Panc1 (cell line): Measurements from ENCODE around the gene RASL10A.

Source experiments
- POLR2AphosphoS5 ChIP-seq: IDR thresholded peaks from 2 replicates; pipeline ENCODE4 v1.6.1; 2012; ENCODE audit warnings: mild to moderate bottlenecking, low read depth, low read length, moderate library complexity
- SIN3A ChIP-seq: IDR thresholded peaks from 2 replicates; pipeline ENCODE4 v1.6.1; 2012; ENCODE audit warnings: low read depth, mild to moderate bottlenecking, low read length, moderate library complexity, borderline replicate concordance; ENCODE audit not compliant: insufficient read depth
- TF ChIP-seq, protein P1 (sequence below): fragments of 450-650 bp; IDR thresholded peaks from 2 replicates; pipeline ENCODE4 v1.5.1; 2017; ENCODE audit warnings: mild to moderate bottlenecking
- TF ChIP-seq, protein P2 (sequence below), 2 experiments: IDR thresholded peaks; 2 replicates each; pipeline ENCODE4 v1.6.1; 2011 to 2012; ENCODE audit warnings: low read depth in 2 of 2, control low read depth in 1 of 2, low read length in 1 of 2, mild to moderate bottlenecking in 1 of 2, moderate library complexity in 1 of 2; ENCODE audit not compliant: insufficient read depth in 1 of 2

DNA sequence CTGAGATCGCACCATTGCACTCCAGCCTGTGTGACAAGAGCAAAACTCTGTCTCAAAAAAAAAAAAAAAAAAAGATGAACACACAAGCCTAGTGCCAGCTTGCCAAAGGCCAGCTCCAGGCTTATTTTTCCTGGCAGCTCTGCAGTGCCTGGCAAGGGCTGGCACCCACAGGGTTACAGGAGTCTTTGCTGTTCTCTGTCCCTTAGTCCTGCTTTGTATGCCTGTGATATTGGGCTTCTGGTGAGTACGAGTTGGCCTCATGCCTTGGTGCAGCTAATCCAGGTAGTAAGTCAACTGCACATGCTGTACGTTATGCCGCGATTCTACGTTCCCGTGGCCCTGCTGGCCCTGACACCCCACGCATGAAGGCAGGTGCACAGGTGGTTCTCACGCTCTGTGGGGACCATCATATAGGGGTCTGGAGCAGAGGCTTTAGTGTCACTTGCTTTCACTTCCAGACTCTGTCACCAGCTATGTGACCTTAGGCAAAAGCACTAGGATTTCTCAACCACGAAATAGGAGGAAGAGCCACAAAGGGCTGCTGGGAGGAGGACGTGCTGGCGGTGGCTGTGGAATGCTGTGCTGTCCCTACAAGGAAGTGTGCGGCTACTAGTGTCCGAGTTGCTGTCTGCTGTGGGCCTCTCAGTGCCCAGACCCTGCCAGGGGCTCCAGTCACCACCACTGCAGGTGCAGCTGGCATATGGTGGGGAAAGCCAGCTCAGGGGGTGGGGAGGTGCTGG, 21.4 kb upstream of the RASL10A start:
- TF ChIP-seq POLR2AphosphoS5 = no peak
- TF ChIP-seq, protein P1, sequence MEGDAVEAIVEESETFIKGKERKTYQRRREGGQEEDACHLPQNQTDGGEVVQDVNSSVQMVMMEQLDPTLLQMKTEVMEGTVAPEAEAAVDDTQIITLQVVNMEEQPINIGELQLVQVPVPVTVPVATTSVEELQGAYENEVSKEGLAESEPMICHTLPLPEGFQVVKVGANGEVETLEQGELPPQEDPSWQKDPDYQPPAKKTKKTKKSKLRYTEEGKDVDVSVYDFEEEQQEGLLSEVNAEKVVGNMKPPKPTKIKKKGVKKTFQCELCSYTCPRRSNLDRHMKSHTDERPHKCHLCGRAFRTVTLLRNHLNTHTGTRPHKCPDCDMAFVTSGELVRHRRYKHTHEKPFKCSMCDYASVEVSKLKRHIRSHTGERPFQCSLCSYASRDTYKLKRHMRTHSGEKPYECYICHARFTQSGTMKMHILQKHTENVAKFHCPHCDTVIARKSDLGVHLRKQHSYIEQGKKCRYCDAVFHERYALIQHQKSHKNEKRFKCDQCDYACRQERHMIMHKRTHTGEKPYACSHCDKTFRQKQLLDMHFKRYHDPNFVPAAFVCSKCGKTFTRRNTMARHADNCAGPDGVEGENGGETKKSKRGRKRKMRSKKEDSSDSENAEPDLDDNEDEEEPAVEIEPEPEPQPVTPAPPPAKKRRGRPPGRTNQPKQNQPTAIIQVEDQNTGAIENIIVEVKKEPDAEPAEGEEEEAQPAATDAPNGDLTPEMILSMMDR = no peak
- no peak for TF ChIP-seq SIN3A
- TF ChIP-seq, protein P2, sequence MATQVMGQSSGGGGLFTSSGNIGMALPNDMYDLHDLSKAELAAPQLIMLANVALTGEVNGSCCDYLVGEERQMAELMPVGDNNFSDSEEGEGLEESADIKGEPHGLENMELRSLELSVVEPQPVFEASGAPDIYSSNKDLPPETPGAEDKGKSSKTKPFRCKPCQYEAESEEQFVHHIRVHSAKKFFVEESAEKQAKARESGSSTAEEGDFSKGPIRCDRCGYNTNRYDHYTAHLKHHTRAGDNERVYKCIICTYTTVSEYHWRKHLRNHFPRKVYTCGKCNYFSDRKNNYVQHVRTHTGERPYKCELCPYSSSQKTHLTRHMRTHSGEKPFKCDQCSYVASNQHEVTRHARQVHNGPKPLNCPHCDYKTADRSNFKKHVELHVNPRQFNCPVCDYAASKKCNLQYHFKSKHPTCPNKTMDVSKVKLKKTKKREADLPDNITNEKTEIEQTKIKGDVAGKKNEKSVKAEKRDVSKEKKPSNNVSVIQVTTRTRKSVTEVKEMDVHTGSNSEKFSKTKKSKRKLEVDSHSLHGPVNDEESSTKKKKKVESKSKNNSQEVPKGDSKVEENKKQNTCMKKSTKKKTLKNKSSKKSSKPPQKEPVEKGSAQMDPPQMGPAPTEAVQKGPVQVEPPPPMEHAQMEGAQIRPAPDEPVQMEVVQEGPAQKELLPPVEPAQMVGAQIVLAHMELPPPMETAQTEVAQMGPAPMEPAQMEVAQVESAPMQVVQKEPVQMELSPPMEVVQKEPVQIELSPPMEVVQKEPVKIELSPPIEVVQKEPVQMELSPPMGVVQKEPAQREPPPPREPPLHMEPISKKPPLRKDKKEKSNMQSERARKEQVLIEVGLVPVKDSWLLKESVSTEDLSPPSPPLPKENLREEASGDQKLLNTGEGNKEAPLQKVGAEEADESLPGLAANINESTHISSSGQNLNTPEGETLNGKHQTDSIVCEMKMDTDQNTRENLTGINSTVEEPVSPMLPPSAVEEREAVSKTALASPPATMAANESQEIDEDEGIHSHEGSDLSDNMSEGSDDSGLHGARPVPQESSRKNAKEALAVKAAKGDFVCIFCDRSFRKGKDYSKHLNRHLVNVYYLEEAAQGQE (IDR thresholded peaks at IDR 0.05; ENCODE audit: insufficient read depth in 1 of 2, low read depth in 2 of 2, low read length in 1 of 2) = no peak
